Smooth muscle cell (in vitro differentiated cells): ENCODE data around the gene CCNI2. TPM values are rescaled to one million over a fixed set of nuclear protein-coding genes. Genes with fewer than 3 reads are reported as not detected.

Experiments
- DNase-seq: peaks from one replicate; lab custom pipeline; 2025; ENCODE audit not compliant: unreplicated experiment; lab: John Stamatoyannopoulos, UW
- H2AFZ ChIP-seq: fragments of 200-600 bp; sonication (generic); 2 replicates; pipeline ENCODE4 v1.6.0; 2016; ENCODE audit warnings: antibody characterized with exemption, low read depth, mild to moderate bottlenecking
- H3F3A ChIP-seq: fragments of 200-600 bp; sonication (generic); 2 replicates; pipeline ENCODE4 v1.6.0; 2017; ENCODE audit warnings: antibody characterized with exemption, low read depth
- H3K27ac ChIP-seq: fragments of 200-600 bp; sonication (generic); 2 replicates; pipeline ENCODE4 v1.5.1; 2016; ENCODE audit warnings: low read depth, mild to moderate bottlenecking
- H3K27me3 ChIP-seq: fragments of 200-600 bp; sonication (generic); 2 replicates; pipeline ENCODE4 v1.6.1; 2016; ENCODE audit warnings: low read depth, mild to moderate bottlenecking
- H3K36me3 ChIP-seq: fragments of 200-600 bp; sonication (generic); 2 replicates; pipeline ENCODE4 v1.5.1; 2016; ENCODE audit warnings: low read depth
- H3K4me1 ChIP-seq: fragments of 200-600 bp; sonication (generic); 2 replicates; pipeline ENCODE4 v1.5.1; 2016; ENCODE audit warnings: low read depth
- H3K4me2 ChIP-seq: fragments of 200-600 bp; sonication (generic); 2 replicates; pipeline ENCODE4 v1.6.0; 2016; ENCODE audit warnings: mild to moderate bottlenecking
- H3K4me3 ChIP-seq: fragments of 200-600 bp; sonication (generic); 2 replicates; pipeline ENCODE4 v1.5.1; 2016; ENCODE audit warnings: mild to moderate bottlenecking
- H3K79me2 ChIP-seq: fragments of 200-600 bp; sonication (generic); 2 replicates; pipeline ENCODE4 v1.6.0; 2016; ENCODE audit warnings: low read depth, mild to moderate bottlenecking
- H3K9ac ChIP-seq: fragments of 200-600 bp; sonication (generic); 2 replicates; pipeline ENCODE4 v1.6.0; 2016; ENCODE audit warnings: low read depth
- H3K9me3 ChIP-seq: fragments of 200-600 bp; sonication (generic); replicated peaks from 2 replicates; pipeline ENCODE4 v1.5.1; 2016; ENCODE audit warnings: low read depth
- H4K20me1 ChIP-seq: fragments of 200-600 bp; sonication (generic); 2 replicates; pipeline ENCODE4 v1.6.0; 2016; ENCODE audit warnings: low read depth
- WGBS: methylation state at CpG from one replicate; pipeline ENCODE4 v1.1.7; 2016; ENCODE audit warnings: low lambda C conversion rate; 5-methylcytosine and 5-hydroxymethylcytosine counted together
- polyA plus RNA-seq: library from polyadenylated mRNA; unstranded; fragments of >200 nt; fragmentation: Nextera tagmentation; extraction: Ambion mirVana; gene quantifications from 2 replicates; pipeline ENCODE4 v1.2.1, GENCODE V29; 2016
- total RNA-seq: library from RNA; depleted of rRNA; stranded (reverse); fragments of >200 nt; gene quantifications from 2 replicates; pipeline ENCODE4 v1.2.3, GENCODE V29; 2014
- TF ChIP-seq, protein P1 (sequence below): fragments of 200-600 bp; sonication (generic); IDR thresholded peaks from 2 replicates; pipeline ENCODE4 v1.5.1; 2017; ENCODE audit warnings: borderline replicate concordance, mild to moderate bottlenecking, antibody characterized with exemption; ENCODE audit not compliant: insufficient read depth, poor library complexity, severe bottlenecking

Gene CCNI2
- total and polyA plus RNA-seq, 2 experiments from 2014 or later = 0.36 to 0.41 TPM

DNA sequence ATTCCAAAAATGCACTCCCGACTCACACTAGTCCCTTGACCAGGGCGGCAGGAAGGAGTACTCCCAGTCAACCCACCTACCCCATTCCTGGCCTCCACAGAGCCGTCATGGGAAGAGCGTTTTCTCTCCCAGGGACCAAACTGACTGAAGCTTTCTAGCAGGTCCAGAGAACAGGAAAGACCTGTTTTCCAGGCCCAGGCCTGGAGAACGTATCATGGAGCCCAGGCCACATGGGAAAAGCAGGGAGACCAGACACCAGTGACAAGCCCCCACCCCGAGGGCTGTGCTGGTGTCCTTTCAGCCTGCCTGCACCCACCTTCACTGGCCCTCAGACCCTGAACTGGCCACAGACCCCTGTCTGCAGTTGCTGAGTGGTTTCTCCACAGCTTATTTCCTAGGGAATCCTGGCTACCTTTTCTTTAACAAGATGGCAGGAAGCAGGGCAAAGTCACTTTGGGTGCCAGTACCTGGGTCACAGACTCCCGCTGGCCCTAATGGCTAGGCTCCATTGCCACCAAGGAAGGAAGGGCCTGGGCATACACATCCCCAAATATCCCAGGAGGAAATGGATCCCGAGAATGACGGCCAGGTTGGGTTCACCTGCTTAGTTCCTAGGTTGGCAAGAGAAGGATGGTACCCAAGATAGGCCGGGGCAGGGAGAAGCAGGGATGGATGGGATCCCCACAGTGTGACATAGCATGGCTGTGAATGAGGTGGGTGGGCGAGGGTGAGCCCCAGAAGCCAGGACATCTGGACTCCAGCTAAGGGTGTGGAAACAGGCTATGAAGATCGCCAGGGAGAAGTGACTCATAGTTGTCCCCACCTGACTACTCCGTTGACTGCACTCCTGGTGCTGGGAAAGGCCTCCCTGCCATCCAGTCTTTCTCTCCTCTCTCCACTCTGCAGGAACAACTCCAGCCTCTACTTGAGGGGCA is 12.2 kb downstream of the CCNI2 start:
- Histone ChIP-seq H2AFZ (no peak overlapping the region), H3K9ac (no peak overlapping the region), H3K36me3 (no peaks in the 10 kb centered on the region), H3K4me3 (no peak overlapping the region), H3K9me3 (no peaks in the 10 kb centered on the region), H3K79me2 (no peaks in the 10 kb centered on the region), H4K20me1 (peaks cover 11% of the 10 kb centered on the region), H3K4me2 (no peak overlapping the region), H3F3A (no peaks in the 10 kb centered on the region), H3K27me3 (no peaks in the 10 kb centered on the region), H3K27ac (peak overlapping the region; percentile 44), H3K4me1 (peaks cover 8% of the 10 kb centered on the region)
- WGBS = 77% methylated on average over 13 of the region's 13 CpGs
- no peak for DNase-seq
- TF ChIP-seq, protein P1, sequence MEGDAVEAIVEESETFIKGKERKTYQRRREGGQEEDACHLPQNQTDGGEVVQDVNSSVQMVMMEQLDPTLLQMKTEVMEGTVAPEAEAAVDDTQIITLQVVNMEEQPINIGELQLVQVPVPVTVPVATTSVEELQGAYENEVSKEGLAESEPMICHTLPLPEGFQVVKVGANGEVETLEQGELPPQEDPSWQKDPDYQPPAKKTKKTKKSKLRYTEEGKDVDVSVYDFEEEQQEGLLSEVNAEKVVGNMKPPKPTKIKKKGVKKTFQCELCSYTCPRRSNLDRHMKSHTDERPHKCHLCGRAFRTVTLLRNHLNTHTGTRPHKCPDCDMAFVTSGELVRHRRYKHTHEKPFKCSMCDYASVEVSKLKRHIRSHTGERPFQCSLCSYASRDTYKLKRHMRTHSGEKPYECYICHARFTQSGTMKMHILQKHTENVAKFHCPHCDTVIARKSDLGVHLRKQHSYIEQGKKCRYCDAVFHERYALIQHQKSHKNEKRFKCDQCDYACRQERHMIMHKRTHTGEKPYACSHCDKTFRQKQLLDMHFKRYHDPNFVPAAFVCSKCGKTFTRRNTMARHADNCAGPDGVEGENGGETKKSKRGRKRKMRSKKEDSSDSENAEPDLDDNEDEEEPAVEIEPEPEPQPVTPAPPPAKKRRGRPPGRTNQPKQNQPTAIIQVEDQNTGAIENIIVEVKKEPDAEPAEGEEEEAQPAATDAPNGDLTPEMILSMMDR = no peak

DNA sequence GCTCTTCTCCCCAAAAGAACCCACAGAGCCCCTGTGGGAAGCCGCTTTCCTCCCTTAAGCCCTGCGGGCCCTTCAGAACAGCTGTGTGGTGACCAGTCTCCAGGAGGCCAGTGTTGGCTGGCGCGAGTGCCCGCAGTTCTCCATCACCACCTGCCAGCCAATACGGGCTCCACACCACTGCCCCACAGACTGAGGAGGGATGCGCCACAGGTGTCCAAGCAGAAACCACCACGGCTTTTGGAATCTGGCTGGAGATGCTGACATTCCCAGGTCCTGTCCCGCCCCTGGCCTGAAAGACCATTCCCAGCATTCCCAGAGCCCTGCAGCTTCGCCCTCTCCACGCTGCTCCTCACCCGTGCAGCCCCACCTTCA is 12.8 kb downstream of the CCNI2 start:
- Histone ChIP-seq H2AFZ (no peak overlapping the region), H3K27ac (no peak overlapping the region), H3K9me3 (no peaks in the 10 kb centered on the region), H3K79me2 (no peaks in the 10 kb centered on the region), H3K9ac (no peak overlapping the region), H4K20me1 (peaks cover 11% of the 10 kb centered on the region), H3F3A (no peaks in the 10 kb centered on the region), H3K36me3 (no peaks in the 10 kb centered on the region), H3K4me3 (no peak overlapping the region), H3K27me3 (no peaks in the 10 kb centered on the region), H3K4me2 (no peak overlapping the region), H3K4me1 (peaks cover 8% of the 10 kb centered on the region)
- DNase-seq = no peak
- TF ChIP-seq, protein P1 = no peak
- 96% methylated on average over 12 of the region's 12 CpGs for whole genome bisulfite sequencing

DNA sequence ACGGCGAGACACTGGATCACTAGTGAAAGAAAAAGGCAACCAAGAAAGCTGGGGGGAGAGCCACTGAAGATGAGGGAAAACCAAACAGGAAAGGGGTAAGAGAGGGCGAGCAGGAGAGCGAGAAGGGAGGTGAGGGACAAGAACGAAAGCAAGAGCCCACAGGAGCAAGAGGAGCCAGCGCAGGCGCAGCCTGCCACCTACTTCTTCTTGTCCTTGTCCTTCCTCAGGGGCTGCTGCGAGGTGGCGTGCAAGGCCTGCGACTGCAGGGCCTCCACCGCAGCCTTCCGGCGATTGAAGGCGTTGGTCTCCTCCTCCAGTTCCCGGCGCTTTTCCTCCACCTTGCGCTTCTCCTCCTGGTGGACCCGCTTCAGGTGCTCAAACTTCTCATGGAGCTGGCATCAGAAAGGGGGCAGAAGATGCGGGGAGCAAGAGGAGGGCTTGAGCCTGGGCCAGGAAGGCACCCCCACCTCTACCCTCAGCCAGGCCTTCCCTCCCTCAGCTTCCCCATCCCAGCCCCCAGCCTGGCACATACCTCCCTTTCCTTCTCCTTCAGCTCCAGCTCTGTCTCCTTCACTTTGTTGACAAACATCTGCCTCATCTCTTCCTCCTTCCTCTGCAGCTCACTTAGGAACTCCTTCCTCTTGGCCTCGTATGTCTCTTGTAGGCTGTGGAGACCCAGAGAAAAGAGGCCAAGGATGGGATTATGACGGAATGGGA is 13.5 kb downstream of the CCNI2 start:
- Histone ChIP-seq H3K27ac (no peak overlapping the region), H3K9me3 (no peaks in the 10 kb centered on the region), H2AFZ (no peak overlapping the region), H3K4me1 (peaks cover under 1% of the 10 kb centered on the region), H3K36me3 (no peaks in the 10 kb centered on the region), H3K79me2 (no peaks in the 10 kb centered on the region), H3K9ac (no peak overlapping the region), H4K20me1 (peaks cover 13% of the 10 kb centered on the region), H3K4me3 (no peak overlapping the region), H3F3A (no peaks in the 10 kb centered on the region), H3K4me2 (no peak overlapping the region), H3K27me3 (no peaks in the 10 kb centered on the region)
- WGBS = 98% methylated on average over 21 of the region's 21 CpGs
- DNase-seq = no peak
- TF ChIP-seq, protein P1 = no peak
